Activated B cell treated with CpG ODN at 0.5 μM for 24 hours (primary cell): Measurements from ENCODE around the gene PLPPR3. TPM values are rescaled to one million over a fixed set of nuclear protein-coding genes. Genes with fewer than 3 reads are reported as not detected.

Experiments
- ATAC-seq: fragments of 200-7000 bp; cut with Tn5 transposase; one replicate; pipeline ENCODE4 v1.10.0; 2021; ENCODE audit warnings: low read depth, mild to moderate bottlenecking, moderate library complexity
- CTCF ChIA-PET: fragments of 350-600 bp; sonication (Branson Sonifier 250); formaldehyde crosslinking; loops from one replicate; lab custom pipeline; 2021; ENCODE audit warnings: antibody characterized with exemption; lab: Charles Lee
- POLR2A ChIA-PET: fragments of 350-600 bp; sonication (Branson Sonifier 250); formaldehyde crosslinking; loops from one replicate; lab custom pipeline; 2021; ENCODE audit warnings: antibody characterized with exemption; lab: Charles Lee
- DNase-seq: peaks from one replicate; pipeline ENCODE4 v3.0.0; 2022
- H3K27ac Mint-ChIP-seq: one replicate; pipeline ENCODE4 v1.8.0; 2020; ENCODE audit warnings: mixed read lengths
- H3K27me3 Mint-ChIP-seq: one replicate; pipeline ENCODE4 v1.8.0; 2021; ENCODE audit warnings: mixed read lengths
- H3K36me3 Mint-ChIP-seq: one replicate; pipeline ENCODE4 v1.8.0; 2021; ENCODE audit warnings: low read depth, mixed read lengths
- H3K4me1 Mint-ChIP-seq: one replicate; pipeline ENCODE4 v1.8.0; 2021; ENCODE audit warnings: mixed read lengths
- H3K4me3 Mint-ChIP-seq: one replicate; pipeline ENCODE4 v1.8.0; 2020; ENCODE audit warnings: mild to moderate bottlenecking, mixed read lengths
- H3K9me3 Mint-ChIP-seq: one replicate; pipeline ENCODE4 v1.8.0; 2020; ENCODE audit warnings: mixed read lengths
- CTCF ChIP-seq: fragments of 200-600 bp; IDR thresholded peaks from one replicate; pipeline ENCODE4 v1.8.0; 2022; ENCODE audit warnings: antibody characterized with exemption, mild to moderate bottlenecking
- intact Hi-C: fragments of 100-400 bp; cut with micrococcal nuclease; formaldehyde crosslinking; loops from one replicate; pipeline ENCODE4 v1.15.1; 2024
- total RNA-seq: library from RNA; stranded (reverse); gene quantifications from 2 replicates; pipeline ENCODE4 v1.2.3, GENCODE V29; 2022

The PLPPR3 gene
- total RNA-seq, 1 donor from 2014 or later: not detected

GRCh38 chr19:813219-814151 lies 8.3 kb downstream of the PLPPR3 start:
- ATAC-seq: no peak
- Mint-ChIP-seq H3K4me3 (no peak overlapping the region), H3K36me3 (peaks cover 46% of the 10 kb centered on the region), H3K4me1 (no peaks in the 10 kb centered on the region), H3K27ac (no peak overlapping the region), H3K27me3 (no peaks in the 10 kb centered on the region), H3K9me3 (peaks cover 4% of the 10 kb centered on the region)
- intact Hi-C loops: no loop called here
- CTCF ChIA-PET: no interaction called here
- DNase-seq: no peak
- POLR2A ChIA-PET: no interaction called here
- TF ChIP-seq CTCF: no peak

GRCh38 chr19:812747-813218 lies 9.0 kb downstream of the PLPPR3 start:
- DNase-seq: no peak
- ChIA-PET POLR2A (no interaction called here), CTCF (no interaction called here)
- no peak overlapping the region for H3K27ac Mint-ChIP-seq
- TF ChIP-seq CTCF: no peak
- intact Hi-C loops: no loop called here
- no peak overlapping the region for H3K4me3 Mint-ChIP-seq
- peaks cover 4% of the 10 kb centered on the region for H3K9me3 Mint-ChIP-seq
- no peak for ATAC-seq
- peaks cover 50% of the 10 kb centered on the region for H3K36me3 Mint-ChIP-seq
- H3K27me3 Mint-ChIP-seq: no peaks in the 10 kb centered on the region
- no peaks in the 10 kb centered on the region for H3K4me1 Mint-ChIP-seq

- H3K36me3 Mint-ChIP-seq: peaks cover 56% of the 10 kb centered on the region
- DNase-seq (no peak), ATAC-seq (no peak)
- no peaks in the 10 kb centered on the region for H3K4me1 Mint-ChIP-seq
- H3K27ac Mint-ChIP-seq: no peak overlapping the region
- ChIA-PET POLR2A (no interaction called here), CTCF (no interaction called here)
- H3K9me3 Mint-ChIP-seq: peaks cover 4% of the 10 kb centered on the region
- intact Hi-C loops: no loop called here
- H3K4me3 Mint-ChIP-seq: no peak overlapping the region
- TF ChIP-seq CTCF: no peak
- H3K27me3 Mint-ChIP-seq: no peaks in the 10 kb centered on the region
Observed at GRCh38 chr19:812049-812746, 9.6 kb downstream of the PLPPR3 start.

GRCh38 chr19:811506-812048 lies 10.2 kb downstream of the PLPPR3 start:
- no peak for TF ChIP-seq CTCF
- Mint-ChIP-seq H3K9me3 (peaks cover 2% of the 10 kb centered on the region), H3K27ac (no peak overlapping the region), H3K4me1 (no peaks in the 10 kb centered on the region), H3K36me3 (peaks cover 62% of the 10 kb centered on the region), H3K4me3 (no peak overlapping the region), H3K27me3 (no peaks in the 10 kb centered on the region)
- intact Hi-C loops: no loop called here
- ChIA-PET POLR2A (no interaction called here), CTCF (no interaction called here)
- ATAC-seq: no peak
- no peak for DNase-seq
